Pancreas (tissue), 10 donors: ENCODE data around the gene CCHCR1. TPM values are rescaled to one million over a fixed set of nuclear protein-coding genes. Genes with fewer than 3 reads are reported as not detected.

ENCODE experiments used
- ATAC-seq, 4 donors: fragments of 200-7000 bp; cut with Tn5 transposase; one replicate each; pipeline versions ENCODE4 v1.8.0 to v1.9.1; 2020; ENCODE audit warnings: mild to moderate bottlenecking in 4 of 4, moderate library complexity in 4 of 4
- DNase-seq, 6 donors: peaks; one replicate each; pipeline ENCODE4 v3.0.0-alpha.2; 2020
- FAIRE-seq: peaks from 2 replicates; lab custom pipeline; 2012; peaks lifted over from hg19 to GRCh38; lab: Jason Lieb, UNC
- H3K27ac ChIP-seq, 4 donors: fragments of 200-600 bp; sonication (generic); 1 replicate in 3 of 4; 2 replicates in 1 of 4; pipeline versions ENCODE4 v1.5.0 to v1.8.0; 2020
- H3K27me3 ChIP-seq, 4 donors: fragments of 200-600 bp; one replicate each; pipeline ENCODE4 v1.8.0; 2021
- H3K36me3 ChIP-seq, 3 donors: fragments of 200-600 bp; sonication (generic) in 1 of 3; one replicate each; pipeline versions ENCODE4 v1.5.0 to v1.8.0; 2020 to 2021
- H3K4me1 ChIP-seq, 3 donors: fragments of 200-600 bp; one replicate each; pipeline ENCODE4 v1.8.0; 2021
- H3K4me3 ChIP-seq, 4 donors: fragments of 200-600 bp; sonication (generic) in 2 of 4; one replicate each; pipeline versions ENCODE4 v1.5.0 to v1.8.0; 2020 to 2021
- H3K9me3 ChIP-seq, 4 donors: fragments of 200-600 bp; one replicate each; pipeline ENCODE4 v1.8.0; 2021
- WGBS, 2 donors: extraction: QIAGEN DNeasy Blood & Tissue Kit; methylation state at CpG; one replicate each; pipeline ENCODE4 v1.1.7; 2013; 5-methylcytosine and 5-hydroxymethylcytosine counted together
- intact Hi-C, 3 donors: fragments of 100-400 bp; cut with DNase I; formaldehyde crosslinking; loops; one replicate each; pipeline versions ENCODE4 v1.11.1 to v1.14.2; 2022
- polyA plus RNA-seq, 2 donors: library from polyadenylated mRNA; stranded (reverse); fragments of 200-250 nt; gene quantifications; one replicate each; pipeline ENCODE4 v1.2.3, GENCODE V29; 2013
- total RNA-seq, 6 donors: library from RNA; stranded (reverse); fragmentation: NEBNext Ultra II Directional in 4 of 6; extraction: Animal tissue kit (Norgen Biotek cat#: 25700) in 4 of 6; gene quantifications; one replicate each; pipeline versions ENCODE4 v1.2.1 to v1.2.4, GENCODE V29; 2021 to 2023
- TF ChIP-seq, protein P1 (sequence below), 4 donors: fragments of 200-600 bp; sonication (generic) in 3 of 4; IDR thresholded peaks; one replicate each; pipeline versions ENCODE4 v1.5.0 to v1.8.0; 2021; ENCODE audit warnings: antibody characterized with exemption in 4 of 4
- donor health status: healthy with polysubstance abuse.
- donor health status: DM: no; HTN: no; CAD: no; lungs with moderate emphysema.
- donor health status: DM: no; HTN: no; CAD: no.
- donor health status: control.
- donor health status: control.
- donor health status: Bipolar disorder and iron deficiency.
- donor health status: DM: yes; HTN: yes; CAD: no.
- donor health status: DM: no; HTN: no; CAD: no.
- donor health status: DM: no; HTN: no; CAD: no.
- donor health status: DM: yes; HTN: yes; CAD: no.

CCHCR1 gene
- total and polyA plus RNA-seq, 8 donors: 6.7 to 27.0 (median 15.6) TPM

DNA sequence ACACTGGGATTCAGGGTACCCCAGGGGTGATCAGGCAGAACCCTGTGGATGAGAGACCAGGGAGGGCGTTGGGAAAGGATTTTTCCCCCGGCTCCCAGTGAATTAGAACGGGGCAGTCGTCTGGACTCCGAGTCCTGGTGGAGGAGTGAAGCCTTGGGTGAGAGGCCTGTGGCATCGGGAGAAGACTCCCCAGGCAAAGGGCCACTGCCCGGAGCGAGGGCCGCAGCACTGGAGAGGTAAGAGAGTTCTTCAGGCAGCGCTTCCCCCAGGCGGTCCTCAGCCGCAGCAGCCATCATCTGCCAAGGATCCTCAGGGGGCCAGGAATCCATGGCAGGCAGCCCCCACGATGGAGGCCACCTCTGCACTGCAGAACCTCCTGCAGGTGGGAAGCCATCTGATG lies 45.9 kb downstream of the CCHCR1 start:
- Histone ChIP-seq H3K9me3 (no peaks in the 10 kb centered on the region), H3K27me3 (no peaks in the 10 kb centered on the region), H3K4me3 (no peak overlapping the region), H3K36me3 (no peaks in the 10 kb centered on the region), H3K27ac (no peak overlapping the region), H3K4me1 (no peaks in the 10 kb centered on the region)
- ATAC-seq: no peak
- TF ChIP-seq, protein P1, sequence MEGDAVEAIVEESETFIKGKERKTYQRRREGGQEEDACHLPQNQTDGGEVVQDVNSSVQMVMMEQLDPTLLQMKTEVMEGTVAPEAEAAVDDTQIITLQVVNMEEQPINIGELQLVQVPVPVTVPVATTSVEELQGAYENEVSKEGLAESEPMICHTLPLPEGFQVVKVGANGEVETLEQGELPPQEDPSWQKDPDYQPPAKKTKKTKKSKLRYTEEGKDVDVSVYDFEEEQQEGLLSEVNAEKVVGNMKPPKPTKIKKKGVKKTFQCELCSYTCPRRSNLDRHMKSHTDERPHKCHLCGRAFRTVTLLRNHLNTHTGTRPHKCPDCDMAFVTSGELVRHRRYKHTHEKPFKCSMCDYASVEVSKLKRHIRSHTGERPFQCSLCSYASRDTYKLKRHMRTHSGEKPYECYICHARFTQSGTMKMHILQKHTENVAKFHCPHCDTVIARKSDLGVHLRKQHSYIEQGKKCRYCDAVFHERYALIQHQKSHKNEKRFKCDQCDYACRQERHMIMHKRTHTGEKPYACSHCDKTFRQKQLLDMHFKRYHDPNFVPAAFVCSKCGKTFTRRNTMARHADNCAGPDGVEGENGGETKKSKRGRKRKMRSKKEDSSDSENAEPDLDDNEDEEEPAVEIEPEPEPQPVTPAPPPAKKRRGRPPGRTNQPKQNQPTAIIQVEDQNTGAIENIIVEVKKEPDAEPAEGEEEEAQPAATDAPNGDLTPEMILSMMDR (IDR thresholded peaks at IDR 0.05): no peak
- 74 to 79% methylated on average over 13 of the region's 13 CpGs for WGBS, 2 donors
- intact Hi-C loops: no loop called here
- FAIRE-seq: no peak
- peak in 1 of 6 donors; percentile 45 for DNase-seq

DNA sequence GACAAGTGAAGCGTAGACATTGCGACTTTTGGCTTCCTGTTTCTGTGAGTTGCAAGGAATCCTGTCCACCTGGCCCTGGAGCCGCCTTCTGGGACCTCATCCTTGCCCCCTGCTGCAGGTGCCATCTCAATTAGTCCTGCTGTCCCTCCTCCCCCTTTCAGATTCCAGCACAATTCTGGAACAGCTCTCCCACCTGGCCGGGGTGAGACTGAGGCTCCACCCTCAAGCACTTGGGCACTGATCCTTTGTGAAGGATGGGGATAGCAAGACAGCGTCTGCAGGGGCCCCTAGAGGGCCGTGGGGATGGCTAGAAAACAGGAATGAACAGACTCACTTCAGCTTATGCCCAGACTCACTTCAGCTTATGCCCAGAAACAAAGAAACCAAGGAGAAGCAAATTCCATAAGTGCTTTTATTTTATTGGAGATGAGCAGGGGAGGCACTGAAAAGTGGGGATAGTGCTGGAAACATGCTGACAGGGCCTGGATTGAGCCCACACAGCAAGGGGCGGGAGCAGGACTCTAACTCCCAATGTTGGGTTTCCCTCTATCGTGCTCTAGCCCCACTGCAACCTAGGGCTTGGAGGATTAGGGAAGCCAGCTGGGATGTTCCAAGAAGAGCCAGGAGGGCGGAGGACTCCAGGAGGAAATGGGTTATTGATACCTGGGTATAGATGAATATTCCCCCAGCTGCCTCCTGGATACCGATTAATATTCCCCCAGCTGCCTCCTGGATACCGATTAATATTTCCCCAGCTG lies 46.6 kb downstream of the CCHCR1 start:
- 61 to 66% methylated on average over 11 of the region's 11 CpGs for WGBS, 2 donors
- Histone ChIP-seq H3K27me3 (no peaks in the 10 kb centered on the region), H3K27ac (no peak overlapping the region), H3K4me1 (no peaks in the 10 kb centered on the region), H3K9me3 (no peaks in the 10 kb centered on the region), H3K36me3 (no peaks in the 10 kb centered on the region), H3K4me3 (no peak overlapping the region)
- ATAC-seq (no peak), DNase-seq (no peak), FAIRE-seq (no peak)
- intact Hi-C loops: no loop called here
- TF ChIP-seq, protein P1 (IDR thresholded peaks at IDR 0.05): no peak

DNA sequence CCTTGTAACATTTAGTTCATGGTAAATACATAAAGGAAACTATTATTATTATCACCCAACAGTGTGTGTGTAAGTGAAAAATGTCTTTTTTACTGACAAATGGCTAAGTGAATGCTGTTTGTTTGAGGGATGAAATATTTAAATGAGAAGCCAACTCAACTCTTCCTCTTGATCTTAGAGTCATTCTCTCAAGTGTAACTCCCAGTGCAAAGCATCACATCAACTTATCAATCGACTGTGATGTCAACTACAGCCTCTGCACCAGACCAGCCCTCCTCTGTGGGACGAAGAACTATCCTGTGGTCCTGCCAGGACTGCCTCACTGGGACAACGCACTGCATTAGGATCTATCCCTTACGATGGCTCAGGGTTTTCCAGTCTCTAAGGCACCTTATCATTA lies 50.5 kb downstream of the CCHCR1 start:
- no peaks in the 10 kb centered on the region for H3K9me3 ChIP-seq
- 48 to 50% methylated on average over 4 of the region's 4 CpGs for WGBS, 2 donors
- intact Hi-C loops: no loop called here
- no peaks in the 10 kb centered on the region for H3K27me3 ChIP-seq
- DNase-seq (no peak), FAIRE-seq (no peak), ATAC-seq (no peak)
- no peaks in the 10 kb centered on the region for H3K4me1 ChIP-seq
- TF ChIP-seq, protein P1 (IDR thresholded peaks at IDR 0.05): no peak
- H3K36me3 ChIP-seq: no peaks in the 10 kb centered on the region
- H3K4me3 ChIP-seq: no peak overlapping the region
- H3K27ac ChIP-seq: no peak overlapping the region

DNA sequence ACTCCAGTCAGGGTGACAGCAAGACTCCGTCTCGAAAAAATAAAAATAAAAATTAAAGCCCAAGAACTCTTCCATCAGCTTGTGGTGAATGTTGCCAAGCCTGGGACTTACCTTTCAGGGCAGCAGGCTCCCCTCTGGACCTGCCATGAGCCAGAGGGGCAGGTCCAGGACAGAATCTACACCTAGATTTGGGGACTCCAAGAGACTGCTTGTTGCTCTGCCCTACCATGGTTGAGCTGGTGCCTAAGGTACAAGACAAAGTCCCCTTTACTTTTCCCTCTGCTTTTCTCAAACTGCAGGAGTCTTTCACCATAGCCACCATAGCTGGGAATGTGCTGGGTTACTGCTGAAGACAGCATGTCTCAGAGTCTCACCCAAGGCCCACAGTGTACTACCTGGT lies 54.5 kb downstream of the CCHCR1 start:
- Histone ChIP-seq H3K36me3 (no peaks in the 10 kb centered on the region), H3K4me3 (no peak overlapping the region), H3K27ac (no peak overlapping the region), H3K4me1 (no peaks in the 10 kb centered on the region), H3K27me3 (no peaks in the 10 kb centered on the region), H3K9me3 (no peaks in the 10 kb centered on the region)
- DNase-seq: no peak
- no peak for FAIRE-seq
- no peak for ATAC-seq
- WGBS, 2 donors: 91 to 93% methylated on average over 2 of the region's 2 CpGs
- intact Hi-C loops: no loop called here
- TF ChIP-seq, protein P1 (IDR thresholded peaks at IDR 0.05): no peak

DNA sequence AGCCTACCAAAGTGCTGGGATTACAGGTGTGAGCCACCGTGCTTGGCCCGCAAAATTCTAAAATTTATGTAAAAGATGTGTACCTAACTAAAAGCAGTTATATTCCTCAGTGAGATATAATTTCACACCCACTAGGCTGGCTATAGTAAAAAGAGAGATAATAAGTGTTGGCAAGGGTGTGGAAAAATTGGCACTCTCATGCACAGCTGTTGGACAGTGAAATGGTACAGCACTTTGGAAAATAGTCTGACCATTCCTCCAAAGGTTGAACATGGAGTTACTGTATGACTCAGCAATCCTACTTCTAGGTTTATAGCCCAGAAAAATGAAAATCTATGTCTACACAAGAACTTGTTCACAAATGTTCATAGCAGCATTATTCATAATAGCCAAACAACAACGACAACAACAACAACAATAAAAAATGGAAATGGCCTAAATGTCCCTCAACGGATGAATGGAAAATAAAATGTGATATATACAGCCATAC lies 59.1 kb downstream of the CCHCR1 start:
- FAIRE-seq (no peak), ATAC-seq (no peak), DNase-seq (no peak)
- 83 to 87% methylated on average over 4 of the region's 4 CpGs for WGBS, 2 donors
- TF ChIP-seq, protein P1 (IDR thresholded peaks at IDR 0.05): no peak
- H3K4me3 ChIP-seq: no peak overlapping the region
- no peak overlapping the region for H3K27ac ChIP-seq
- H3K27me3 ChIP-seq: no peaks in the 10 kb centered on the region
- H3K4me1 ChIP-seq: peaks cover 0 to 10% (median 4%) of the 10 kb centered on the region in 3 donors
- intact Hi-C loops: no loop called here
- H3K36me3 ChIP-seq: no peaks in the 10 kb centered on the region
- no peaks in the 10 kb centered on the region for H3K9me3 ChIP-seq
